ENCODE results near the gene MBP. TPM values are rescaled to one million over a fixed set of nuclear protein-coding genes. Genes with fewer than 3 reads are reported as not detected.

Gene MBP
- total RNA-seq, 1 experiment from 2014 or later, result 31.6 TPM

DNA sequence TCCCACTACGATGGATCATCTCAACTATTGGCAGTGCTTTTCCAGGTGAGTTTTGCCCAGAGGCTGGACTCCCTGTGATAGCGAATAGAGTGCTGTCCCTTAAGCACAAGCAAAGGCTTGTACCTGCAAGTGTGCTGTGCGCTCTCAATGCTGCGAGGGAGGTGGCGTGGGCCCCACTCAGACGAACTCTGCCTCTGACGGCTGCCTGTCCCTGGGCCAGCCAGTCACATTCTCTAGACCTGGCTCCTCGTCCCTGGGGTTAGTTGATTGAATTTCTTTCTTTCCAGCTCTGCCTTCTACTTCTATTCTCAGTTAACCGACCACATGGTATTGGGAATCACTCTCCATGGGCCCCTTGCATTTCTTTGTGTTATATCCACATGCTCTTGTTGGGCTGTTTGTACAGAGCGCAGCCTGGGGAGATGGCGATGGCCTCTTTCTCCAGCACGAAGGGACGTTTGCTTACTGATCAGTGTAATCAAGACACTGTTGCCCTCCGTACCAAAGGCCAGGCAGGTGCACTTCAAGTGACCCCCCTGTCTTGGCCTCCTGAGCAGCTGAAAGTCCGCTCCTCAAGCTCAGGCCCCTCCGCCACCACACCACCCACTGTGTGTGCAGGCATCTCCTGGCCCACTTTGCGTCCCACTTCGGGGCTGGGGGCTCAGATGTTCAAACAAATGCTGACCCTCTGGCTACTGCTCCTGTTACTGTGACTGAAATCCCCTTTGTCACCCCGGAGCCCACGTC lies 158.9 kb downstream of the MBP start:
- no peak for DNase-seq (ENCODE audit: unreplicated experiment)
- Mint-ChIP-seq H3K27me3 (ENCODE audit: insufficient read depth, unreplicated experiment) (no peaks in the 10 kb centered on the region), H3K9me3 (ENCODE audit: unreplicated experiment) (no peaks in the 10 kb centered on the region), H3K36me3 (ENCODE audit: insufficient read depth, unreplicated experiment) (peaks cover 17% of the 10 kb centered on the region), H3K4me1 (ENCODE audit: insufficient read depth, unreplicated experiment) (no peaks in the 10 kb centered on the region), H3K4me3 (ENCODE audit: unreplicated experiment) (no peak overlapping the region), H3K27ac (ENCODE audit: low read depth, unreplicated experiment) (no peak overlapping the region)
- BruUV-seq (replicated peaks), result no TSS peak
- POLR2A ChIA-PET, result no interaction called here
- no peak for TF ChIP-seq CTCF (IDR thresholded peaks at IDR 0.05; ENCODE audit: unreplicated experiment)
- intact Hi-C loops (cut with micrococcal nuclease), result no loop called here
- CTCF ChIA-PET, result interaction anchor here (0.9 to 1.2 kb wide), 2 partner anchors 10 to 238 kb away, joined by 3 to 10 read pairs; no protein-coding TSS in a partner anchor

GRCh38 chr18:76972846-76973519 lies 159.6 kb downstream of the MBP start:
- BruUV-seq (replicated peaks), result no TSS peak
- no peak overlapping the region for H3K27ac Mint-ChIP-seq (ENCODE audit: low read depth, unreplicated experiment)
- intact Hi-C loops (cut with micrococcal nuclease), result no loop called here
- H3K36me3 Mint-ChIP-seq (ENCODE audit: insufficient read depth, unreplicated experiment), result peaks cover 19% of the 10 kb centered on the region
- H3K27me3 Mint-ChIP-seq (ENCODE audit: insufficient read depth, unreplicated experiment), result no peaks in the 10 kb centered on the region
- no peak for DNase-seq (ENCODE audit: unreplicated experiment)
- CTCF ChIA-PET, result interaction anchor here (2.1 kb wide), 1 partner anchor 10 kb away, joined by 16 read pairs; no protein-coding TSS in a partner anchor
- POLR2A ChIA-PET, result no interaction called here
- H3K4me1 Mint-ChIP-seq (ENCODE audit: insufficient read depth, unreplicated experiment), result no peaks in the 10 kb centered on the region
- H3K4me3 Mint-ChIP-seq (ENCODE audit: unreplicated experiment), result no peak overlapping the region
- H3K9me3 Mint-ChIP-seq (ENCODE audit: unreplicated experiment), result no peaks in the 10 kb centered on the region
- no peak for TF ChIP-seq CTCF (IDR thresholded peaks at IDR 0.05; ENCODE audit: unreplicated experiment)

- H3K36me3 Mint-ChIP-seq (ENCODE audit: insufficient read depth, unreplicated experiment), result peaks cover 19% of the 10 kb centered on the region
- CTCF ChIA-PET, result interaction anchor here (0.9 to 2.1 kb wide), 2 partner anchors 11 to 136 kb away, joined by 4 to 16 read pairs; no protein-coding TSS in a partner anchor
- no peak for TF ChIP-seq CTCF (IDR thresholded peaks at IDR 0.05; ENCODE audit: unreplicated experiment)
- no peaks in the 10 kb centered on the region for H3K27me3 Mint-ChIP-seq (ENCODE audit: insufficient read depth, unreplicated experiment)
- H3K9me3 Mint-ChIP-seq (ENCODE audit: unreplicated experiment), result no peaks in the 10 kb centered on the region
- no peak for DNase-seq (ENCODE audit: unreplicated experiment)
- POLR2A ChIA-PET, result interaction anchor here (1.0 kb wide), 1 partner anchor 27 kb away, joined by 3 read pairs; no protein-coding TSS in a partner anchor
- no peaks in the 10 kb centered on the region for H3K4me1 Mint-ChIP-seq (ENCODE audit: insufficient read depth, unreplicated experiment)
- intact Hi-C loops (cut with micrococcal nuclease), result no loop called here
- no peak overlapping the region for H3K4me3 Mint-ChIP-seq (ENCODE audit: unreplicated experiment)
- H3K27ac Mint-ChIP-seq (ENCODE audit: low read depth, unreplicated experiment), result peak overlapping the region; percentile 32
- no TSS peak for BruUV-seq (replicated peaks)
Observed at GRCh38 chr18:76972241-76972640, 160.3 kb downstream of the MBP start.
